ENCODE data around the gene ZNF580. TPM values are rescaled to one million over a fixed set of nuclear protein-coding genes. Genes with fewer than 3 reads are reported as not detected.

Gene ZNF580
- total RNA-seq (10 to 100 TPM; 16.6 to 24.9 (median 21.1) TPM), polyA plus RNA-seq (10 to 100 TPM; 16.5 to 29.9 TPM)
- long read RNA-seq, donor 1, partial matches to known transcripts: 0 of 7 reads
- long read RNA-seq, donor 1, other reads (novel, unspliced or antisense): 0 of 7 reads
- long read RNA-seq, donor 2, transcript ZNF580-201 (2 exons, 1,261 nt): minor isoform, 6 of 14 reads
- long read RNA-seq, donor 2, transcript ZNF580-202 (1 exons, 1,707 nt): major isoform, 7 of 14 reads
- long read RNA-seq, donor 2, partial matches to known transcripts: 0 of 14 reads
- long read RNA-seq, donor 2, other reads (novel, unspliced or antisense): 0 of 14 reads
- long read RNA-seq, donor 3, partial matches to known transcripts: 0 of 4 reads
- long read RNA-seq, donor 3, other reads (novel, unspliced or antisense): 0 of 4 reads

GRCh38 chr19:55640577-55641425, at the start of gene ZNF580:
TSS of gene ZNF580 (plus strand) at chr19:55641002. CDS start at chr19:55642509, 1,507 bp downstream.
- no peak for TF ChIP-seq CTCF (IDR thresholded peaks at IDR 0.05)
- Histone ChIP-seq H3K27ac (peak within 1 kb of the TSS; percentile 87 to 95 (median 90)), H3K36me3 (peaks cover 0 to 21% (median 8%) of the 10 kb centered on the region in 9 donors), H3K27me3 (no peaks in the 10 kb centered on the region), H3K9me3 (no peaks in the 10 kb centered on the region), H3K4me1 (peaks cover 18 to 87% (median 63%) of the 10 kb centered on the region in 9 donors), H3K4me3 (peak within 1 kb of the TSS; percentile 74 to 95 (median 84))
- whole genome bisulfite sequencing, 2 donors: 1% methylated on average over 60 to 89 of the region's 89 CpGs
- intact Hi-C loops (cut with DNase I): no loop called here
- DNase-seq (peak; percentile 58 to 75), ATAC-seq (peak; percentile 60 to 80 (median 73))

- WGBS, 2 donors: 78 to 81% methylated on average over 10 of the region's 10 CpGs
- intact Hi-C loops (cut with DNase I): no loop called here
- peaks cover 0 to 5% (median 0%) of the 10 kb centered on the region in 7 donors for H3K27me3 ChIP-seq
- no peak overlapping the region for H3K4me3 ChIP-seq
- ATAC-seq (no peak), DNase-seq (no peak)
- TF ChIP-seq CTCF (IDR thresholded peaks at IDR 0.05): no peak
- H3K4me1 ChIP-seq: peaks cover 5 to 16% (median 12%) of the 10 kb centered on the region in 9 donors
- peaks cover 0 to 44% (median 13%) of the 10 kb centered on the region in 9 donors for H3K36me3 ChIP-seq
- no peaks in the 10 kb centered on the region for H3K9me3 ChIP-seq
- H3K27ac ChIP-seq: no peak overlapping the region
These were observed 49.2 kb upstream of the ZNF580 start for GRCh38 chr19:55591555-55591954.

GRCh38 chr19:55592391-55593090, 48.3 kb upstream of the ZNF580 start:
- DNase-seq (no peak), ATAC-seq (peak in 1 of 8 donors; percentile 12)
- Histone ChIP-seq H3K27me3 (no peaks in the 10 kb centered on the region), H3K36me3 (peaks cover 0 to 54% (median 13%) of the 10 kb centered on the region in 9 donors), H3K4me1 (peaks cover 0 to 6% (median 4%) of the 10 kb centered on the region in 9 donors), H3K27ac (no peak overlapping the region), H3K9me3 (no peaks in the 10 kb centered on the region), H3K4me3 (no peak overlapping the region)
- no peak for TF ChIP-seq CTCF (IDR thresholded peaks at IDR 0.05)
- WGBS, 2 donors: 86 to 89% methylated on average over 43 to 73 of the region's 73 CpGs
- intact Hi-C loops (cut with DNase I): no loop called here

All from heart right ventricle (tissue), 16 donors.